K562 treated with DMSO at 1 percent for 24 hours (cell line): Measurements from ENCODE around the gene TMEM176A. TPM values are rescaled to one million over a fixed set of nuclear protein-coding genes. Genes with fewer than 3 reads are reported as not detected.

Source experiments
- total RNA-seq: library from RNA; unstranded; fragments of 300-600 nt; gene quantifications from 2 replicates; pipeline ENCODE4 v1.2.3, GENCODE V29; 2022; ENCODE audit warnings: low read depth; ENCODE audit not compliant: insufficient read depth

The TMEM176A gene, protein sequence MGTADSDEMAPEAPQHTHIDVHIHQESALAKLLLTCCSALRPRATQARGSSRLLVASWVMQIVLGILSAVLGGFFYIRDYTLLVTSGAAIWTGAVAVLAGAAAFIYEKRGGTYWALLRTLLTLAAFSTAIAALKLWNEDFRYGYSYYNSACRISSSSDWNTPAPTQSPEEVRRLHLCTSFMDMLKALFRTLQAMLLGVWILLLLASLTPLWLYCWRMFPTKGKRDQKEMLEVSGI
- 1.9 and 2.6 TPM in 2 replicates for total RNA-seq

DNA sequence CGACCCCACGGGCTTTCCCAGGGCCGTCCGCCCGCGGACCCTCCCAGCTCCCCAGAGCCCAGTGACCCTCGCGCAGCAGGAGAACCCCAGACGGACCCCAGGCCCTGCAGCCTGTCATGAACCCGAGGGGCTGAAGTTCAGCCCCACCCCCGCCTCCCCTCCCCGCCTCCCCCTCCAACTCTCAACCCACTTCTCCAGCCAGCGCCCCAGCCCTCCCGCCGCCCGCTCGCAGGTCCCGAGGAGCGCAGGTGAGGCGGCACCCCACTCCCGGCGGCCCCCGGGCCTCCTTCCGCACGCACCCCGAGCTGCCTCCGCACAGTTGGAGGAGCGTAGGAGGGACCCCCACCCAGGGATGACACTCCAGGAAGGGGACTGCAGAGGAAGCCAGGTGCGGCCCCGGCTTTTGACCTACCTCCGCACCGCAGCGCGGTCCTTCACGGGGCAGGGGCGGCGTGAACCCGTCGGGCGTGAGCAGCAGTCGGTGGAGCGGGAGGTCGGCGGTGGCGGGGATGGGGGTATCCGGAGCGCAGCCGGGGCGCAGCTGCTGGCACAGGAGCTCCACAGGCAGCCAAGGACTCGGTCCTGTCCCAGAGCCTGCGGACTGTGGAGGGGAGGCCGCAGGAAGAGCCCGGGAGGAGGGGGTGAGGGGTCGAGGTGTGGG, at the start of gene TMEM176A:
TSS of gene TMEM176A (plus strand) at position 189 of the 661 bp plus-strand sequence. CDS start 782 bp downstream, outside the sequence.

DNA sequence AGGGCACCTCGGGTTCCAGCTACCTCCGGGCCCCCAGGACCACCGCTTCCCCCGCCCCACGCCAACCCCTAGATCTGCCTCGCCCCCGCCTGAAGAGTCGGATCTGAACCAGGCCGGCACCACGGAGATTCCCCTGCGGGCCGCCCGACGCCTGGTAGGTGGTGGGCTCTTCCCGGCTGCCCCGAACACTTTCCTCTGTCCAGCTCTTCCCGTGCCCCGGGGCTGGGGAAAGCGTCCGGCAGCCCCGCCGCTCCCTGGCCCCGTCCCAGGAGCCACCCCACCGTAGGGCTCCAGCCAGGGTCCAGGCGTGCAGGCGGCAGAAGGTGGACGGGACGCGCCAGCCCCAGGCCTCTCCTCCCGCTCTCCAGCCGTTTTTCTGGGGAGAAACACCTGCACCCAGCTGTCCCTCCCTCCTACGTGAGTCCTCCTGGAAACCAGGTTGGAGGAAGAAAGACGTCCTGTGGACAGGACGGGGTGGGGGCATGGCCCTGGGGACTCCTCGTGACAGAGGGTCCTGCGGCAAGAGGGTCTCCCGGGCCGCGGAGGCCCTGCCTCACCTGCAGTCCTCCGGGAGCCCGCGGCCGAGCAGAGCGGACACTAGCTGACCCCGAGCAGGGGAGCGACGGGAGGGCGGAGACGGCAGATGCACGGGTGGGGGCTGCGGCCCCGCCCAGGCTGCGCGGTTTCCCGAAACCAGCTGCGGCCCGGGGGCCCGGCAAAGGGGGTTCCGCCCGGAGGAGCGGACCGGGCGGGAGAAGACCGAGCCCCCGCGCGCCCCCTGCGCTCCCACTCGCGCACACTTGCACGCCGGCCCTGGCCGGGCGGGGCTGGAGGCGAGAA, 608 bp upstream of the TMEM176A start, which contains the start of gene TMEM176B:
TSS of gene TMEM176B (minus strand) at position 624 of the 840 bp plus-strand sequence. CDS start 3,795 bp downstream, outside the sequence.

DNA sequence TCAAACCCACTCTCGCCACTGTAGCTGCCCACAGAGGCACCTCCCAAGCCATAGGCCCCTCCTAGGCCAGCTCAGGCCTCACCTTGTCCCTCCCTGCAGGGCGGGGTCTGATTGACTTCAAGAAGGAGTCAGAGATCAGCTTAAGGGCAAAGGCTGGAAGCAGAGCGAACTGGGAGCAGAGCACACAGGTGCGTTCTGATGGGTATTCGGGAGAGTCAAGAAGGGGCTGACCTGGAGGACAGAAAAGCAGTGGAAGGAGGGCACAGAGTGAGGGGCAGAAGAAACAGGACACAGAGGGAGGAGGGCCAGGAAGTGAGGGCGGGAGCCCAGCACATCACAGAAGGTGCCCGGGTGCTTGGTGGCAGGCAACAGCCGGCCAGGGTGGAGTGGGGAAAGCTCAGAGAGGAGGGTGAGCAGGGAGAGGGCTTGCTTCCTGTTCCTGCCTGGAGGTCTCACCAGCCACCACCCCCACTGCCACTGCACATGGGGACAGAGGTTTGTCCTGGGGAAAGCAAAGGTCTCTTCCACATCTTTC, 51.9 kb downstream of the TMEM176A start, which contains the start of gene AOC1:
TSS of gene AOC1 (plus strand) at position 147 of the 535 bp plus-strand sequence. CDS start 3,954 bp downstream, outside the sequence.

Other genes starting within 250 kb of the TMEM176A start
- gene GIMAP4, start 233.4 kb upstream of the TMEM176A start, total RNA-seq: not detected in 2 replicates
- gene GIMAP6, start 168.4 kb upstream of the TMEM176A start, total RNA-seq: 0.39 and 1.2 TPM in 2 replicates
- gene GIMAP2, start 115.1 kb upstream of the TMEM176A start, total RNA-seq: 5.3 and 8.4 TPM in 2 replicates
- not detected in 2 replicates for gene GIMAP1, start 84.2 kb upstream of the TMEM176A start, total RNA-seq
- 2.3 and 3.4 TPM in 2 replicates for gene GIMAP5, start 63.4 kb upstream of the TMEM176A start, total RNA-seq
- gene TMEM176B, start 405 bp upstream of the TMEM176A start, total RNA-seq: 1.3 and 3.0 TPM in 2 replicates
- gene AOC1, start 51.7 kb downstream of the TMEM176A start, total RNA-seq: not detected in 2 replicates
- gene KCNH2, start 177.6 kb downstream of the TMEM176A start, total RNA-seq: 138 and 157 TPM in 2 replicates
- 91.7 and 109 TPM in 2 replicates for gene NOS3, start 190.2 kb downstream of the TMEM176A start, total RNA-seq
- gene ATG9B, start 223.7 kb downstream of the TMEM176A start, total RNA-seq: 5.4 and 7.1 TPM in 2 replicates
- 51.8 and 53.5 TPM in 2 replicates for gene ABCB8, start 227.7 kb downstream of the TMEM176A start, total RNA-seq
- 11.0 and 13.6 TPM in 2 replicates for gene ASIC3, start 247.8 kb downstream of the TMEM176A start, total RNA-seq